GM18498 (cell line): Measurements from ENCODE around the gene SHPK.

ENCODE experiments used
- ATAC-seq: cut with Tn5 transposase; IDR thresholded peaks from one replicate; pipeline ENCODE4 v1.9.1; 2021; ENCODE audit warnings: mild to moderate bottlenecking, moderate library complexity; ENCODE audit not compliant: unreplicated experiment

SHPK gene

GRCh38 chr17:3630781-3631180 lies 5.3 kb downstream of the SHPK start:
- ATAC-seq = no peak

GRCh38 chr17:3627769-3628167 lies 8.3 kb downstream of the SHPK start:
- no peak for ATAC-seq

GRCh38 chr17:3626831-3627768 lies 8.9 kb downstream of the SHPK start:
- ATAC-seq = no peak

- ATAC-seq = no peak
Observed at GRCh38 chr17:3622977-3623594, 13.0 kb downstream of the SHPK start.

- ATAC-seq = no peak
Observed at GRCh38 chr17:3621146-3621720, 14.8 kb downstream of the SHPK start.

DNA sequence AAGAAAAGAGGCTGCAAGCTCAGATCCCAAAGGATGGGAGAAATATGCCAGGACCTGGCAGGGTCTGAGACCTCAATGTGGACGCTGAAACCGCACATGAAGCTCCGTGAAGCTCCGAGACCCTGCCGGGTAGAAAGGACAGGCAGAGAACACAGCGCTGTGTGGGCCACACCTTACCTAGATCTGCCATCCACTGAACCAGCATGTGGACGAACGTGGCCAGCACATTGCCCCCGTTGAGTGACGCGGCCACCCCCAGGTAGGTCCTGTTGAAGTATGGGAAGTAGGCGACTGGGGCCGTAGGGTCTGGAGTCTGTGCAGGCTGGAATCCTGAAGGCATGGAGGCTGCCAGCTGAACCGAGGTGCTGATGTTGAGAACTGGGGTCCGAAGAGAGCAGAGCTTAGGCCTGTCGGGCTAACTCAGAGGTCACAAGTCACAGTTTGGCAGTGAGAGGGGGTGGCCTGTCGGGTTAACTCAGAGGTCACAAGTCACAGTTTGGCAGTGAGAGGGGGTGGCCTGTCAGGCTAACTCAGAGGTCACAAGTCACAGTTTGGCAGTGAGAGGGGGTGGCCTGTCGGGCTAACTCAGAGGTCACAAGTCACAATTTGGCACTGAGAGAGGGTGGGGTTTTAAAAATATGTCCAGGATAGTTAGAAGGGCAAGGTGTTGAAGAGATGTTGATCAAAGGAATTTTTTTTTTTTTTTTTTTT lies 20.7 kb downstream of the SHPK start:
- no peak for ATAC-seq

DNA sequence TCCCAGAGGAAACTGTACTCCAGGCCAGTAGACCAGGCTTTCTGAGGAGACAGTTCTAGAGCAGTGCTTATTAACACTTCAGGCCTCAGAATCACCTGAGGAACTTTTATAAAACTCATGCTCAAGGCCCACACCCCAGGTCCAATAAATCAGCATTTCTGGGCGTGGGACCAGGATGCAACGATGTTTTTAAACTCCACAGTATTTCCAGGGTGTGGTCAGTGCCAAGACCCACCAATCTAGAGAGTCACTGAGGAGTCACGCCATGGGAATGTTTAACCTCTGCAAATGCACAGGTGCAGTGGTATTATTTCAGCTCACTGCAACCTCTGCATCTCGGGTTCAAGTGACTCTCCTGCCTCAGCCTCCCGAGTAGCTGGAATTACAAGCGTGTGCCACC lies 22.9 kb downstream of the SHPK start:
- ATAC-seq = no peak

DNA sequence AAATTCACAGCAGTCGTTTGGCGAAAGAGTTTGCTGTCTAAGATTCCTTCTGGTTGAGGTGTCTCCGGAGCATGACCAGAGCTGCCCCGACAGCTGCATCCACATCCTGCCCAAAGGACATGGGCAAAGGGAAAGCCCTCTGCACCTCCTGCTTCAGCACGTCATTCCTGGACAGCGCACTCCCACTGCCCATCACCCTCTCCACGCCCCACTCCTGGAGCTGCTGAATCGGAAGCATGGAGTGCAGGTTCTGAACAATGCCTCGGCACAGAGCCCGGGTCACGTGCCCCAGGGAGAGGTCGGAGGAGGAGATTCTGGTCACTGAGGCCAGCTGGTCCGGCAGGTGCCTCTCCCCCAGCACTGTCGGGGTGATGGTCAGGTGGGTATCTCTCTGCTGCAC lies 25.5 kb downstream of the SHPK start:
- ATAC-seq = no peak

DNA sequence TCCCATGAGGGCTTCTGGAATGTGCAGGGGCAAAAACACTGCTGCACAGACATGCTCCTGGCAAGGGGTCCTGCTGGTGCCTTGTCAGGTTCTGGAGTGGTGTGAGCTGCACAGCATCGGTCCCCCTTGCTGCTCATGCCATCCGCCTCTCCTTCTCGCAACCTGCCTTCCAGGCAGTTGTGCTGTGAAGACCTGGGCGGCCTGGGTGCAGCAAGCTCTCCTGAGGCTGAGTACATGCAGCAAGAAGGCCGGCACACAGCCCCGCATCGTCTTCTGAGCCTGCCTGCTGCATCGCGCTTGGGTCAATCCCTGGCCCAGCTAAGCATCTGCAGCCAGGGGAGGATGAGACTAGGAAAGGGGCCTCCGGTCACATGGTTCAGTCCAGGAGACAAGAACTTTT lies 26.4 kb downstream of the SHPK start:
- no peak for ATAC-seq

DNA sequence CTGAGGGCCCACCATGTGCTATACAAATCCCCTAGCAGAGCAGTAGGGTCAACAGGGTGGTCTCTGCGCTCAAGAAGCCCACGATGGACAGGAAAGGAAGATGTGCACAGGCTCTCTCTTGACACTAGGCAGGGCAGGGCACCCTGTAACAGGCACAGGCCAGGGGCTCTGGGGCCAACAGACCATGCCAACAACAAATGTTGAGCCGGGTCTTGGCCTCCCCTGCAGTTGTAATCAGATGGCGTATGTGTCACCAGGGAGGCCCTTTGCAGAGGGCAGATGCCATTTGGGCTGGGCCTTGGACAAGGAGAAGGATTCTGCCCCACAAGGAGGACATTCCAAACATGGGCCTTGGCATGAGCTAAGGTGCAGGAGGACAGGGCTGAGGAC lies 32.2 kb downstream of the SHPK start:
- ATAC-seq = no peak

- no peak for ATAC-seq
Observed at GRCh38 chr17:3603119-3603869, 32.8 kb downstream of the SHPK start.

DNA sequence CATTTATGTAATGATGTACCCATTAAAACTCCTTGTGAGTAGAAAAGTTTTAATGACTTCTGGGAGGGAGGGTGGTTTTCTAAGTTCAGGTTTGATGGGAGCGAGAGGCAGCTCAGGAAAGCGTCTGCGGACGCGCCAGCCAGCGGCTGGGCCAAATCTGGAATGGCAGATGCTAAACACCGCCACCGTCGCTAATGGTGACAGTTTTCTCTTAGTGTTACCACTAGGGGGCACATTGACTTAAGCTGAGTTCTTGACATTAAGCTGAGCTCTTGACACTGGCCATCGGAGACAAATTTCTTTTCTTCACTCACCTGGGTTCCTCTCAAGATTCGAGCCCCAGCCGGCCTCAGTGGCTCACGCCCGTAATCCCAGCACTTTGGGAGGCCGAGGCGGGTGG lies 33.6 kb downstream of the SHPK start:
- no peak for ATAC-seq

- no peak for ATAC-seq
Observed at GRCh38 chr17:3600529-3601205, 35.4 kb downstream of the SHPK start.

GRCh38 chr17:3598078-3598477 lies 38.0 kb downstream of the SHPK start:
- ATAC-seq = no peak

GRCh38 chr17:3596804-3597464 lies 39.1 kb downstream of the SHPK start:
- no peak for ATAC-seq

GRCh38 chr17:3594976-3595375 lies 41.1 kb downstream of the SHPK start:
- ATAC-seq = no peak

- ATAC-seq = no peak
Observed at GRCh38 chr17:3594051-3594800, 41.8 kb downstream of the SHPK start.

GRCh38 chr17:3593384-3593783 lies 42.7 kb downstream of the SHPK start:
- ATAC-seq = no peak
